DOHH2 (cell line): Measurements from ENCODE around the gene PTPRQ.

Source experiments
- CTCF ChIP-seq: fragments of 200-600 bp; sonication (generic); IDR thresholded peaks from one replicate; pipeline ENCODE4 v1.5.1; 2014; ENCODE audit warnings: antibody characterized with exemption, mild to moderate bottlenecking, low read depth, low read length; ENCODE audit not compliant: poor library complexity, severe bottlenecking
- EZH2phosphoT487 ChIP-seq: fragments of 200-600 bp; sonication (generic); IDR thresholded peaks from 2 replicates; pipeline ENCODE4 v1.6.1; 2017; ENCODE audit warnings: borderline replicate concordance, mild to moderate bottlenecking, antibody characterized with exemption, low read length, moderate library complexity, mixed read lengths

GRCh38 chr12:80679346-80680131 lies 235.5 kb downstream of the PTPRQ start:
- TF ChIP-seq CTCF, result no peak
- no peak for TF ChIP-seq EZH2phosphoT487
